Measurements from ENCODE around the gene KIF2C.

Gene KIF2C

DNA sequence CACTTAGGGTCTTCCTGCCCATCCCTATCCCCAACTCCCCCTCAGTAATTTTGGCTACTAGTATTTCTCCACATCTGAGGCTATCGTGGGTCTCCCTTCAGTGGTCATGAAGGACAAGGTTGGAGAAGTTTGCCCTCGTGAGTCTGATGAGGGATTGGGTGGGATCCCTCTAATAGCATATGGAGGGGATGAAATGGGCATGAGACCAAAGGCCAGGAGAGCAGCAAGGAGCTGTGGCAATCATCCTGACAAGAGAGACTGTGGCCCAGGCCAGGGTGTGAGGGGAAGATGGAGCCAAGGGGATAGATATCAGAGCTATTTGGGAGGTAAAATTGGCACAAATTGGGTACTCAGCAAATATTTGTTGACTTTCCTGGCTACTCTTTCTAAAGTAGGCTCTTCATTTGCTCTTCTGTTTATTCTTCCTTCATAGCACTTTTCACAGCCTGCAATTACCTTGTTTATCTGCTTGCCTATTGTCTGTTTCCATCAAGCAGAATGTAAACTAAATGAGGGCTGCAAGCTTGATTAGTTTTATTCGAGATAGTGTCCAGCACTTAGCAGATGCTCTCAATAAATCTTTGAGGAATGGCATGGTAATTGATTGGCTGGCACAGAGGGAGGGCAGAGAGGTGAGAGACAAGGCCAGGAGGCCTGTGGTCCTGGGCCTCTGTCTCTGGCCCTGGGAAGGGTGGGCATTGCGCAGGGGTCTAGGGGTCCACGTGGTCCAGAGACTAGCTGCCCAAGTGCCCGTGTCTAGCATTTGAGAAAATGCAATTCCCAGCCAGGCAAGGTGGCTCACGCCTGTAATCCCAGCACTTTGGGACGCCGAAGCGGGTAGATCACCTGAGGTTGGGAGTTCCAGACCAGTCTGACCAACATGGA, 59.1 kb downstream of the KIF2C start:
- Histone ChIP-seq H3K4me3 (ENCODE audit: low read length) (no peak overlapping the region), H3K27me3 (ENCODE audit: control insufficient read depth, insufficient read depth, low read length) (no peaks in the 10 kb centered on the region), H3K9me3 (ENCODE audit: control insufficient read depth, insufficient read depth, low read length) (no peaks in the 10 kb centered on the region), H3K27ac (ENCODE audit: low read length) (no peak overlapping the region), H3K4me1 (ENCODE audit: control insufficient read depth, insufficient read depth, low read length) (peaks cover 3% of the 10 kb centered on the region; the same call in 1 of the 2 replicates), H3K36me3 (ENCODE audit: control insufficient read depth, insufficient read depth, low read length) (no peaks in the 10 kb centered on the region)
- no peak for DNase-seq (ENCODE audit: low read depth, low spot score)
- no CpG with 5 or more reads among the region's 10 CpGs for WGBS (ENCODE audit: insufficient coverage, insufficient read length)

DNA sequence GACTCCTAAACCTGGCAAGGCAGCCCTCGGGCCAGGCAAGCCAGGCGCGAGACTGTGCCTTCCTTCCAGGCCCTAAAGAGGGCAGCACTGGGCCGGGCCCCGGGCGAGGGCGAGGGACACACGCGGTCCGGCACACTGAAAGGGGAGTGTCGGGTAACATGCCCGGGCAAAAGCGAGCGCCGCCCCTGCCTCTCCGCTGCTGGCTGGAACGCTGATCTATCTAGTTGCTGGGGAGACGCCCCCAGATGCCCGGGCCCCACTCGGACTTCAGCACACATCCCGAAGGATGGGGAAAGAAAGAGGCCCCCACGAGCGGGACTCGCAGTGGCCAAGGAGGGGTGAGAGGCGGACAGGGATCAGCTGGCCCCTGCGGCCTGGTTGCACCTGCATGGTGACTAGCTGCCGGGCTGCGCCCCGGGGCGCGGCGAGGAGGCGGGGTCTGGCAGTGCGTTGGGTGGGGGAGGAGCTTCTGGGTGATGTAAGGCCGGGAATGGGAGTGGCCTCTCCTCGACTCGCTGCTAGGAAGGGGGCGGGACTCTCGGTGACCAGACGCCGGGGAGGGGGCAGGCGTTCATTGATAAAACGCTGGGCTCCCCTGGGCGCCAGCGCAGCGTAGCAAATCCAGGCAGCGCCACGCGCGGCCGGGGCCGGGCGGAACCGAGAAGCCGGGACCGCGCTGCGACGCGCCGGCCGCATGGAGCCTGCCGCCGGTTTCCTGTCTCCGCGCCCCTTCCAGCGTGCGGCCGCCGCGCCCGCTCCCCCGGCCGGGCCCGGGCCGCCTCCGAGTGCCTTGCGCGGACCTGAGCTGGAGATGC, 60.3 kb downstream of the KIF2C start, which contains the start of gene PLK3:
PLK3 (plus strand) TSS at position 608 of the 815 bp plus-strand sequence; CDS start at position 695, 87 bp downstream.
- H3K4me1 ChIP-seq (ENCODE audit: control insufficient read depth, insufficient read depth, low read length) = peaks cover 3% of the 10 kb centered on the region; the same call in 1 of the 2 replicates

DNA sequence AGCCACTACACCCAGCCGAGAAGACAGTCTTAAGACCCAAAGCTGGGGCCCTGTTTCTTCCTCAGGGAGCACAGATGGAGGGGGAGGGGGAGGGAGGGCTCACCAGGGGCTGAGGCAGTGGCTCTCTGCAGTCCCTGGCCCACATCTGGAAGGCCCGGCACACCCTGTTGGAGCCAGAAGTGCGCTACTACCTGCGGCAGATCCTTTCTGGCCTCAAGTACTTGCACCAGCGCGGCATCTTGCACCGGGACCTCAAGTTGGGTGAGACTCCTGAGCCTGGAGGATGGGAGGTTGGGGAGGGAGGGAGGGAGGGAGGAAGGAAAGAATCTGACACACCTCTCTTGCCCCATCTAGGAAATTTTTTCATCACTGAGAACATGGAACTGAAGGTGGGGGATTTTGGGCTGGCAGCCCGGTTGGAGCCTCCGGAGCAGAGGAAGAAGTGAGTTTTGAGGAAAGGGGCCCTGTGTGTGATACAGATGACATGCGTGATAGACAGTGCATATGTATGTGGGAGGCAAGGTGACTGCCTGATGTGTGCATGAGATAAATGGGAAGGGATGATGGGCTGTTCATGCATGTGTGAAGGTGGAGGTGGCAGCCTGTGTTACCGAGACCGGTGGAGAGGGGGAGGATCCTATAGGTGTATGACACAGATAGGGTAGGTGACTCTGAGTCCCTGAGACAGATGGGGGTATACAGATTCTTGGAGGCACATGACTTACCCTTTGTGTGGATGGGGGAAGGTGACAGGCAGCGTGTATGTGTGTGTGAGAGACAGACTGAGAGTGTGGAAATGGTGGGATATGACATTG, 62.1 kb downstream of the KIF2C start:
- no CpG with 5 or more reads among the region's 13 CpGs for WGBS (ENCODE audit: insufficient coverage, insufficient read length)
- Histone ChIP-seq H3K4me3 (ENCODE audit: low read length) (no peak overlapping the region), H3K4me1 (ENCODE audit: control insufficient read depth, insufficient read depth, low read length) (peaks cover 5% of the 10 kb centered on the region)

More for the DNA sequence above, 60.3 kb downstream of the KIF2C start, which contains the start of gene PLK3:
- Histone ChIP-seq H3K36me3 (ENCODE audit: control insufficient read depth, insufficient read depth, low read length) (no peaks in the 10 kb centered on the region), H3K27me3 (ENCODE audit: control insufficient read depth, insufficient read depth, low read length) (no peaks in the 10 kb centered on the region), H3K27ac (ENCODE audit: low read length) (no peak within 1 kb of the TSS), H3K9me3 (ENCODE audit: control insufficient read depth, insufficient read depth, low read length) (no peaks in the 10 kb centered on the region), H3K4me3 (ENCODE audit: low read length) (peak within 1 kb of the TSS; percentile 63; the same call in 1 of the 2 replicates)
- WGBS (ENCODE audit: insufficient coverage, insufficient read length) = no CpG with 5 or more reads among the region's 79 CpGs
- no peak for DNase-seq (ENCODE audit: low read depth, low spot score)

DNA sequence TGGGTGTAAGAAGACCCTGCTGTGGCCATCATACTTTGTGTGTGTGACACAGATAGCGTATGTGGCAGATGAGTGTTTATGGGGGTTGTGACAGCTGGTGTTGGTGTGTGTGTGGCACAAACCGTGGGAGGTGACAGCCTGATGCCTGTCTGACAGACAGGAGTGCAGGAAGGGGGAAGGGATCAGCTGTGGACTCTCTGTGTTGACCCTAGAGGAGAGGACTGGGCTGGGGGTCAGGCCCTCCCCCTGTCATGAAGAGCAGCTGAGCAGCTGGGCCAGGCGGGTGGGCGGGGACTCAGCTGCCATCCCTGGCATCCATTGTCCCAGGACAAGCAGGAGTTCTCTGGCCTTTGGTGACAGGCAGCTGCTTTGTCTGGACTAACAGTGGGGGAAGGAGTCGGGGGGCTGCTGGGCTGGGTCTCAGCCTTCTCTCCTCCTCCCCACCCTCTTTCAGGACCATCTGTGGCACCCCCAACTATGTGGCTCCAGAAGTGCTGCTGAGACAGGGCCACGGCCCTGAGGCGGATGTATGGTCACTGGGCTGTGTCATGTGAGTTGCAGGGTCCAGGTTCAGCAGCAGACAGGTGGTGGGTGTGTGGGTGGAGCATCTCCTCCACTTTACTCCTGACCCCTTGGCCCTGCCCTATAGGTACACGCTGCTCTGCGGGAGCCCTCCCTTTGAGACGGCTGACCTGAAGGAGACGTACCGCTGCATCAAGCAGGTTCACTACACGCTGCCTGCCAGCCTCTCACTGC, 62.8 kb downstream of the KIF2C start:
- Histone ChIP-seq H3K9me3 (ENCODE audit: control insufficient read depth, insufficient read depth, low read length) (no peaks in the 10 kb centered on the region), H3K27ac (ENCODE audit: low read length) (no peak overlapping the region), H3K36me3 (ENCODE audit: control insufficient read depth, insufficient read depth, low read length) (peaks cover 10% of the 10 kb centered on the region; the same call in 1 of the 2 replicates), H3K4me1 (ENCODE audit: control insufficient read depth, insufficient read depth, low read length) (peaks cover 7% of the 10 kb centered on the region), H3K27me3 (ENCODE audit: control insufficient read depth, insufficient read depth, low read length) (no peaks in the 10 kb centered on the region), H3K4me3 (ENCODE audit: low read length) (no peak overlapping the region; the same call in 1 of the 2 replicates)
- DNase-seq (ENCODE audit: low read depth, low spot score) = no peak
- WGBS (ENCODE audit: insufficient coverage, insufficient read length) = no CpG with 5 or more reads among the region's 13 CpGs

More for the DNA sequence above, 62.1 kb downstream of the KIF2C start:
- H3K27me3 ChIP-seq (ENCODE audit: control insufficient read depth, insufficient read depth, low read length) = no peaks in the 10 kb centered on the region
- no peak for DNase-seq (ENCODE audit: low read depth, low spot score)
- no peaks in the 10 kb centered on the region for H3K9me3 ChIP-seq (ENCODE audit: control insufficient read depth, insufficient read depth, low read length)
- H3K27ac ChIP-seq (ENCODE audit: low read length) = no peak overlapping the region
- H3K36me3 ChIP-seq (ENCODE audit: control insufficient read depth, insufficient read depth, low read length) = peaks cover 10% of the 10 kb centered on the region; the same call in 1 of the 2 replicates

DNA sequence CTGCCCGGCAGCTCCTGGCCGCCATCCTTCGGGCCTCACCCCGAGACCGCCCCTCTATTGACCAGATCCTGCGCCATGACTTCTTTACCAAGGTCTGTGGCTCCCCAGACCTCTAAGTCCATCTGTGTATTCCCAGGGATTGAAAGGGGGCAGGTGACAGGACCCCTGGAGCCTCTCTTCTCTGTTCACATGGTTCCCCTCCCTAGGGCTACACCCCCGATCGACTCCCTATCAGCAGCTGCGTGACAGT, 63.4 kb downstream of the KIF2C start:
- no peak overlapping the region for H3K27ac ChIP-seq (ENCODE audit: low read length)
- H3K4me3 ChIP-seq (ENCODE audit: low read length) = no peak overlapping the region; the same call in 1 of the 2 replicates

DNA sequence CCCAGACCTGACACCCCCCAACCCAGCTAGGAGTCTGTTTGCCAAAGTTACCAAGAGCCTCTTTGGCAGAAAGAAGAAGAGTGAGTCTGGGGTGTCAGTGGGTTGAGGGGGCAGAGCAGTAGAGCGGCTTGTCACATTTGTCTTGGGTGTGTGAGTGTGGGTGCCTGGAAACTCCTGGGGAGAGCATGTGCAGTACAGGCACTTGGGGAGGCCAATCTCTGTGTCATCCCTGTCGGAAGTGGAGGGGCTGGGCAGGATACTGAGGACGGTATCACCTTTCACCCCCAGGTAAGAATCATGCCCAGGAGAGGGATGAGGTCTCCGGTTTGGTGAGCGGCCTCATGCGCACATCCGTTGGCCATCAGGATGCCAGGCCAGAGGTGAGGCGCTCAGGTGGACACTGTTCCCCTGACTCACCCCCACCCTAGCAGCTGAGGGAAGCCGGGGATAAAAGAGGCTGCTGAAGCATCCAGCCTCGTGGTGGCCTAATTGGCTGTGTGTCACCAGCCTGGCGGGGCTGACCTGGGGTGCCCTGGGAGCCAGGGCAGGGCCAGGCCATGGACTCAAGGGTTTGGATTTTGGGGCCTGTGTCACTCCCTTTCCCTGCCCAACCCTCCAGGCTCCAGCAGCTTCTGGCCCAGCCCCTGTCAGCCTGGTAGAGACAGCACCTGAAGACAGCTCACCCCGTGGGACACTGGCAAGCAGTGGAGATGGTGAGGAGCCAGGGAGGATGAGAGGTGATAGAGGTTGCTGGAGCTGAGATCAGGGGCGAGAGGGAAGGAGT, 63.9 kb downstream of the KIF2C start:
- H3K4me1 ChIP-seq (ENCODE audit: control insufficient read depth, insufficient read depth, low read length) = peaks cover 16% of the 10 kb centered on the region
- H3K27me3 ChIP-seq (ENCODE audit: control insufficient read depth, insufficient read depth, low read length) = no peaks in the 10 kb centered on the region
- peaks cover 10% of the 10 kb centered on the region; the same call in 1 of the 2 replicates for H3K36me3 ChIP-seq (ENCODE audit: control insufficient read depth, insufficient read depth, low read length)
- no peak for DNase-seq (ENCODE audit: low read depth, low spot score)
- H3K9me3 ChIP-seq (ENCODE audit: control insufficient read depth, insufficient read depth, low read length) = no peaks in the 10 kb centered on the region
- no CpG with 5 or more reads among the region's 13 CpGs for WGBS (ENCODE audit: insufficient coverage, insufficient read length)
- no peak overlapping the region for H3K27ac ChIP-seq (ENCODE audit: low read length)
- H3K4me3 ChIP-seq (ENCODE audit: low read length) = no peak overlapping the region

More for the DNA sequence above, 63.4 kb downstream of the KIF2C start:
- Histone ChIP-seq H3K36me3 (ENCODE audit: control insufficient read depth, insufficient read depth, low read length) (peaks cover 10% of the 10 kb centered on the region; the same call in 1 of the 2 replicates), H3K9me3 (ENCODE audit: control insufficient read depth, insufficient read depth, low read length) (no peaks in the 10 kb centered on the region), H3K27me3 (ENCODE audit: control insufficient read depth, insufficient read depth, low read length) (no peaks in the 10 kb centered on the region), H3K4me1 (ENCODE audit: control insufficient read depth, insufficient read depth, low read length) (peaks cover 12% of the 10 kb centered on the region)
- no CpG with 5 or more reads among the region's 9 CpGs for WGBS (ENCODE audit: insufficient coverage, insufficient read length)
- no peak for DNase-seq (ENCODE audit: low read depth, low spot score)

DNA sequence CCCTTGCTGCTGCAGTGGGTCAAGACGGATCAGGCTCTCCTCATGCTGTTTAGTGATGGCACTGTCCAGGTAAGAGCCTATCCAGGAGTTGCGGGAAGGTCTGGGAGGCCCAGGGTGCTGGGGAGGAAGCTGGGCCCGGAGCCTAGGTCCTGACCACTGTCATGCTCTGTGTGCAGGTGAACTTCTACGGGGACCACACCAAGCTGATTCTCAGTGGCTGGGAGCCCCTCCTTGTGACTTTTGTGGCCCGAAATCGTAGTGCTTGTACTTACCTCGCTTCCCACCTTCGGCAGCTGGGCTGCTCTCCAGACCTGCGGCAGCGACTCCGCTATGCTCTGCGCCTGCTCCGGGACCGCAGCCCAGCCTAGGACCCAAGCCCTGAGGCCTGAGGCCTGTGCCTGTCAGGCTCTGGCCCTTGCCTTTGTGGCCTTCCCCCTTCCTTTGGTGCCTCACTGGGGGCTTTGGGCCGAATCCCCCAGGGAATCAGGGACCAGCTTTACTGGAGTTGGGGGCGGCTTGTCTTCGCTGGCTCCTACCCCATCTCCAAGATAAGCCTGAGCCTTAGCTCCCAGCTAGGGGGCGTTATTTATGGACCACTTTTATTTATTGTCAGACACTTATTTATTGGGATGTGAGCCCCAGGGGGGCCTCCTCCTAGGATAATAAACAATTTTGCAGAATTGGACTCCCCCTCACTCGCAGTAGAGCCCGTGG, 65.8 kb downstream of the KIF2C start:
- H3K36me3 ChIP-seq (ENCODE audit: control insufficient read depth, insufficient read depth, low read length) = peaks cover 10% of the 10 kb centered on the region; the same call in 1 of the 2 replicates
- H3K9me3 ChIP-seq (ENCODE audit: control insufficient read depth, insufficient read depth, low read length) = no peaks in the 10 kb centered on the region
- no peak for DNase-seq (ENCODE audit: low read depth, low spot score)
- H3K27me3 ChIP-seq (ENCODE audit: control insufficient read depth, insufficient read depth, low read length) = no peaks in the 10 kb centered on the region
- no CpG with 5 or more reads among the region's 20 CpGs for WGBS (ENCODE audit: insufficient coverage, insufficient read length)
- H3K4me1 ChIP-seq (ENCODE audit: control insufficient read depth, insufficient read depth, low read length) = peaks cover 21% of the 10 kb centered on the region
- H3K4me3 ChIP-seq (ENCODE audit: low read length) = no peak overlapping the region
- H3K27ac ChIP-seq (ENCODE audit: low read length) = no peak overlapping the region

DNA sequence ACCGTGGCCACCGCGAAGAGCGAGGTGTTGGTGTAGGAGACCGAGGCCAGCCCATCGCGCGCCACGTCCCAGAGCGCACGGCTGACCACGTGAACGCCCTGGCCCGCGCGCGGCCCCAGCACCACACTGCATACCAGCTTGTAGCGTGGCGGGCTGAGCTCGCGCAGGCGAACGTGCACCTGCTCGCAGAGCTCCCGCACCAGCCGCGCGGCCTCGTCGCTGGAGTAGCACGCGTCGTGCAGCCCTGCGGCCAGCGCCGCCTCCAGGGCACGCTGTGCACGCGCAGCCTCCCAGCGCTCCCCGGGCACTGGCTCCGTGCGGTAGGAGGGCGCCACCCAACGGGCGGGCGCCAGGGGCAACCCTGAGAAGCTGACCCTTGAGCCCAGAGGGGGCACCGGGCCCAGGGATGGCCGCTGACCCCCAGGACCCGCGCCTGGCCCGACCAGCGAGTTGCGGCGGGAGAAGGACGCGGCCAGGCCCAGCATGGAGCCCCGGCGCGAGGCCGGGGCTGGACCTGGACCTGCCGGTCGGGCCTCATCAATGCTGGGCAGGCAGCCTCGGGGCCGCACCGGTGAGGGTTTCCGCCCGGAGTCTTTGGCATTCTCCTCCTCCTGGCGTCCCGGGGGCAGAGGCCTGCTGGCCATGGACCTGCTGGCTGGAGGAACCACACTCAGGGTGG, 66.5 kb downstream of the KIF2C start:
- WGBS (ENCODE audit: insufficient coverage, insufficient read length) = no CpG with 5 or more reads among the region's 70 CpGs
- Histone ChIP-seq H3K9me3 (ENCODE audit: control insufficient read depth, insufficient read depth, low read length) (no peaks in the 10 kb centered on the region), H3K27ac (ENCODE audit: low read length) (no peak overlapping the region), H3K4me1 (ENCODE audit: control insufficient read depth, insufficient read depth, low read length) (peaks cover 18% of the 10 kb centered on the region), H3K27me3 (ENCODE audit: control insufficient read depth, insufficient read depth, low read length) (no peaks in the 10 kb centered on the region), H3K36me3 (ENCODE audit: control insufficient read depth, insufficient read depth, low read length) (peaks cover 10% of the 10 kb centered on the region; the same call in 1 of the 2 replicates), H3K4me3 (ENCODE audit: low read length) (no peak overlapping the region)
- no peak for DNase-seq (ENCODE audit: low read depth, low spot score)
